Activated gamma-delta T cell (primary cell): ENCODE results near the gene ZNF556.

Experiments
- DNase-seq: peaks from one replicate; lab custom pipeline; 2025; lab: John Stamatoyannopoulos, UW

Gene ZNF556

DNA sequence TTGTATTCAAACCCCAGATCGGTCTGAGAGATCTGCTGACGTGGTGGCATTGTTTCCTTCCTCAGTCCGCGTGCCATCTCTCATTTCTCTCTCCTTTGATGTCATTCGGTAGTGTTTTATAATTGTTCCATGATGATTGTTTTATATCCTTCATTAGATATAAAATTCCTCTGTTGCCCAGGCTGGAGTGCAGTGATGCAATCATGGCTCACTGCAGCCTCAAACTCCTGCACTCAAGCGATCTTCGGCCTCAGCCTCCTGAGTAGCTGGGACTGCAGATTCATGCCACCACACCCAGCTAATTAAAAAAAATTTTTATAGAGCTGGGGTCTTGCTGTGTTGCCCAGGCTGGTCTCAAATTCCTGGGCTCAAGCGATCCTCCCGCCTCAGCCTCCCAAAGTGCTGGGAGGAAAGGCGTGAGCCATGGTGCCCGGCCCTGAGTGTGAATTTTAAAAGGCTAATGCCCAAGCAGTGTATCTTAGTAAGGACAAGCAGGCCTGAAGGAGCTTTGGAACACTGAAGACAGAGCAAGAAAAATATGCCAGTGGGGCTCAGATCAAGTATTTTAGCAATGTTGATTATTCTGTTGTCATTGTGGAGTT is 38.9 kb downstream of the ZNF556 start:
- DNase-seq, result no peak

DNA sequence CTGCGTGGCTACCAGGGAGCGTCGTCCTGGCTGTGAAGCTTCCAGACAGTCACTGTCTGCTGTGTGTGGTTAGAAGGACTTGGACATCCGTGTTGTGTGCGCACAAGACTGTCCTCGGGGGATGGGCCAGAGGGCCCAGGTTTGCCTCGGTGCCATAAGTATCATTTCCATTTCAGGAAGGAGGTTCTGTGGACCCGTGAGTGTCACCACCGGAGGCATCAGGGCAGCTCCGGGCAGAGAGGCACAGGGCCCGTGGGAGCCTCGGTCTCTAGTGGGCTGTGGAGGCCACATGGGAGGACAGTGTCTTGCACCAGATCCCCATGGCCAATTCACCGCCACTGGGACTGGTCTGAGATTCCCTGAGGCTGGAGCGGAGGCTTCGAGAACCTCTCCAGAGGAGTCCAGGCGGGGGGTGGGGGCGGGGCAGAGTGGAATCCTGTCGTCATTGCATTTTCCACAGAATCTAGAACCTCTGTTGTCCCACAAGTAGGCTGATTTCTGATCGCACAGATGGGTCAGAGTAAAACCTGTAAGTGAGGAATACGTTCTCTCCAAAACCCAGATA is 39.6 kb downstream of the ZNF556 start:
- no peak for DNase-seq

GRCh38 chr19:2912306-2912705 is 45.2 kb downstream of the ZNF556 start:
- DNase-seq, result no peak

DNA sequence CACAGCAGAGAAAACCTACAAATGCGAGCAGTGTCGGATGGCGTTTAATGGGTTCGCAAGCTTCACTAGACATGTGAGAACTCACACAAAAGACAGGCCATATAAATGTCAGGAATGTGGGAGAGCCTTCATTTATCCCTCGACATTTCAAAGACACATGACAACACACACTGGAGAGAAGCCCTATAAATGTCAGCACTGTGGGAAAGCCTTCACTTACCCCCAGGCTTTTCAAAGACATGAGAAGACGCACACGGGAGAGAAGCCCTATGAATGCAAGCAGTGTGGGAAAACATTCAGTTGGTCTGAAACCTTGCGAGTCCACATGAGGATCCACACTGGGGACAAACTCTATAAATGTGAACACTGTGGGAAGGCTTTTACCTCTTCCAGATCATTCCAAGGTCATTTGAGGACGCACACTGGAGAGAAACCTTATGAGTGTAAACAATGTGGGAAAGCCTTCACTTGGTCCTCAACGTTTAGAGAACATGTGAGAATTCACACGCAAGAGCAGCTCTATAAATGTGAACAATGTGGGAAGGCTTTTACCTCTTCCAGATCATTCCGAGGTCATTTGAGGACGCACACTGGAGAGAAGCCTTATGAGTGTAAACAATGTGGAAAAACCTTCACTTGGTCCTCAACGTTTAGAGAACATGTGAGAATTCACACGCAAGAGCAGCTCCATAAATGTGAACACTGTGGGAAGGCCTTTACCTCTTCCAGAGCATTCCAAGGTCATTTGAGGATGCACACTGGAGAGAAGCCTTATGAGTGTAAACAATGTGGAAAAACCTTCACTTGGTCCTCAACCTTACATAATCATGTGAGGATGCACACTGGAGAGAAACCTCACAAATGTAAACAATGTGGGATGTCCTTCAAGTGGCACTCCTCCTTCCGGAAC is 50.4 kb downstream of the ZNF556 start:
- DNase-seq, result no peak

DNA sequence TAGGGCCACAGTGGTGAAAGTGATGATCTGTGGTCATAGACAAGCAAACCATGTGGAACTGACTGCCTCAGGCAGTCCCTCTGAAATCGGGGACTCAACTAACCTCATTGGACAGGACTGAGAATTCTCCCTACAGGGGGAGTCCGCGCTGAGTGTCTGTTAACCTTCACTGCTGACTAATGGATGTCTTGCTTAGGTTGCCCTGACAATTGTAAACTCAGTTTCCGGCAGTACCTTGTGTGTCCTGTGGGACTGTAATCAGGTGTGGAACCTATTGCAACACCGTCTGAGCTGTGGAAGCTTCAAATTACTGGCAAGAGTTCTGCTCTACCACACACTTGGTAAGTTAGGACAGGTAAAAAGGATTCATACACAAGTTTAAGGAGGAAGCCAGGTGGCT is 55.9 kb downstream of the ZNF556 start:
- no peak for DNase-seq

DNA sequence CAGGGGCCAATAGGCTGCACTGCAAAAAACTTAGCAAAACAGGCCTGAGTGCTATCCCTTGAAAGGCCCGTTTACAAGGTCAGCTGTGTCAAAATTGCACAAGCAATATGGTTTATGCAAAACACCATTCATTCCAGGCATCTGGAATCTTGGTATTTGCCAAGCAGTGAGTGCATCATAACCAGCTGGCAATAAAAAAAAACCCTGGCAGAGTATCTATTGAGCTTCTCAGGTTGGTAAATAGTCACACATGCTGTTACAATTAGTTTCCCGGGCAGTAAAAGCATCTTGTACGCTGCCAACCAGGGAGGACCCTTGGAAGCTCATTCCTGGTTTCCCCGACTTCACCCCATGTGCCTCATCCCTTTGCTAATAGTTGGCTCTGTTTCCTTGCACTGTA is 56.4 kb downstream of the ZNF556 start:
- no peak for DNase-seq

GRCh38 chr19:2926341-2927031 is 59.4 kb downstream of the ZNF556 start:
- no peak for DNase-seq

- DNase-seq, result no peak
These were observed 59.9 kb downstream of the ZNF556 start for GRCh38 chr19:2927032-2927430.
